ENCODE results near the gene EHMT1.

EHMT1 gene

GRCh38 chr9:137647096-137647714, 28.4 kb downstream of the EHMT1 start:
- no peak for DNase-seq

- DNase-seq, result no peak
These were observed 29.6 kb downstream of the EHMT1 start for GRCh38 chr9:137648396-137648795.

GRCh38 chr9:137649553-137649952, 30.7 kb downstream of the EHMT1 start:
- no peak for DNase-seq

DNA sequence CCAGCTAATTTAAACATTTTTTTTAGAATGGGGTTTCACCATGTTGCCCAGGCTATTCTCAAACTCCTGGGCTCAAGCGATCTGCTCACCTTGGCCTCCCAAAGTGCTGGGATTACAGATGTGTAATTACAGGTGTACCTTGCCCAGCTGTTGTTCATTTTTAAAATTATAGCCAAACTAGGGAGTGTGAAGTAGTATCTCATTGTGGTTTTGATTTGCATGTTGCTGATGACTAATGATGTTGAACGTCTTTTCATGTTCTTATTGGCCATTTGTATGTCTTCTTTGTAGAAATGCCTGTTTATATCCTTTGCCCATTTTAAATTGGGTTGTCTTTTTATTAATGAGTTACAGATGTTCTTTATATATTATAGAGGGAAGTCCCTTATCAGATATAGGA, 31.5 kb downstream of the EHMT1 start:
- no peak for DNase-seq

- no peak for DNase-seq
These were observed 32.0 kb downstream of the EHMT1 start for GRCh38 chr9:137650779-137651178.

- DNase-seq, result no peak
These were observed 37.6 kb downstream of the EHMT1 start for GRCh38 chr9:137656416-137656815.

GRCh38 chr9:137657606-137658005, 38.8 kb downstream of the EHMT1 start:
- DNase-seq, result no peak

GRCh38 chr9:137658781-137659180, 40.0 kb downstream of the EHMT1 start:
- no peak for DNase-seq

DNA sequence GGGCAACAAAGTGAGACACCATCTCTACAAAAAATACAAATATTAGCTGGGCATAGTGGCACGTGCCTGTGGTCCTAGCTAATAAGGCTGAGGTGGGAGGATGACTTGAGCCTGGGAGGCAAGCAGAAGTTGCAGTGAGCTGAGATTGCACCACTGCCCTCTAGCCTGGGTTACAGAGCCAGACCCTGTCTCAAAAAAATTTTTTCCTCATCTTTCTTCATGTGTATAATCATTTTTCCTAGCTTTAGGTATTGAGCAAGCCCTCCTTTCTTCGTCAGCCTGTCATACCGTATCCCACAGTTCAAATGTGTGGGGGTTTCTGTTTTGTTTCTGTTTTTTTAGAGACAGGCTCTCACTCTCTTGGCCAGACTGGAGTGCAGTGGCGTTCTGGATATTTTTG, 41.3 kb downstream of the EHMT1 start:
- DNase-seq, result no peak

DNA sequence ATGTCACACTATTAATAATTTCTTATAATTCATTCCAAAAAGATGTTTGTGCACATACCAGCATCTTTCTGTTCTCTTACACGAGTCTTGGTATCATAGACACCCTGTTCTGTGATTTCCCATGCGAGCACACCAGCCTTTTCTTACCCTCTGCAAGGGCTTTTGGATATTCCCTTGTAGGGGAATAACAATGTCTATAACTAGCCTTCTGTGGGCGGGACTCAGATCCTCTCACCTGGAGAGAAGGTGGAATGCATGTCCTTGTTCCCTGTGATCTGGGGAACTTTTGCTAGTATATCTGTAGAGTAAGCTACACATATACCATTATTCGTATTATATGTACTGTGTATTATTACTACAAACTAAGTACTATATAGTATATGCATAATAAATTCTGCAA, 44.8 kb downstream of the EHMT1 start:
- no peak for DNase-seq

- peak; percentile 53 for DNase-seq
These were observed 45.9 kb downstream of the EHMT1 start for GRCh38 chr9:137664676-137665075.

GRCh38 chr9:137665226-137665625, 46.4 kb downstream of the EHMT1 start:
- DNase-seq, result no peak

DNA sequence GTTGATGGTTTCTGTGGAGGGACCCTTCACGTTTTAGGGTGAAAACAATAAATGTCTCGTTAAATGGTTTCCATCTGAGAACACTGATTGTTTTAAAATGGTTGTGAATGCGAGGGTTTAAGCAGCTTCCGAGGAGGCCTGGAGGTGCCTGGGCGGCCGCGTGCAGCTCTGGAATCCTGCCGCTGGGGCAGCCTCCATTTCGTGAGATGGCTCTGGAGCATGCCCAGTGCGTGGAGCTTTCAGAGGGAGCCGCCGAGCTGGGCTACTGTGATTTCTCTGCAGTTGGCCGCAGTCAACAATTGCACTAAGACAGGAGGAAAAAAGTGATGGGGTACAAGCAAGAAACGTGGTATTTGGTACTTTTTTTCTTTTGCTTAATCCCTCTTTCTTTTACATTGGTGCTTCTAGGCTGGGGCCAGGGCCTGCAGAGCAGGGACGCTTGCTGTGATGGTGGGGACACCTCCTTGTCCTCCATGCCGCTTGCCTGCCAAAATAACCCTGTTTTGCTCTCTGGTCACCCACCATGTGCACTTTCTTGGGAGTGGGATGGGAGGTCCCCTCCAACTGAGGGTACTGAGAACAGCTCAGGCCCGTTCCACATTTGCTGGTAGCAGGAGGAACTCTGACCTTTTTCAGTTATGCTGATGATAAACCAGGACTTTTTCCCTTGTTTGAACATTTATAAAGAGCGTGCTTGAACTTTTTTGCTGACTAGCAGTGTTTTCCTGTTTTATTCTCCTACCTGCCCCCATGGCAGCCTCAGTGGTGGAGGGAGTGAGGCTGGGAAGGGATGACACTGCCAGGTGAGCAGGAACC, 47.1 kb downstream of the EHMT1 start:
- DNase-seq, result peak; percentile 85

DNA sequence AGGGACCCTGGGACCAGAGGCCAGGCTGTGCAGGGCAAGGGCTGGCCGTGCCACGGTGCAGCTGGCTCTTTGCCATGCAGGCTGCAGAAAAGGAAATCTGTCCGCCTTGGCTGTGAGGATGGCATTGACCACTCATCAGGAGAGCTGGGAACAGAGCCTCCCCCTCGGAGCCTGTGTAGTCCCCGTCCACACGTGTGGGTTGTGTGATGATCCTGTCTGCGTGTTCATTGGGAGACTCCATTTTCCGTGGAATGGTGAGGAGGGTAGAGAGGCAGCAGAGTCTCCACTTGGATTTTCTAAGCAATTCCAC, 47.7 kb downstream of the EHMT1 start:
- peak; percentile 78 for DNase-seq

DNA sequence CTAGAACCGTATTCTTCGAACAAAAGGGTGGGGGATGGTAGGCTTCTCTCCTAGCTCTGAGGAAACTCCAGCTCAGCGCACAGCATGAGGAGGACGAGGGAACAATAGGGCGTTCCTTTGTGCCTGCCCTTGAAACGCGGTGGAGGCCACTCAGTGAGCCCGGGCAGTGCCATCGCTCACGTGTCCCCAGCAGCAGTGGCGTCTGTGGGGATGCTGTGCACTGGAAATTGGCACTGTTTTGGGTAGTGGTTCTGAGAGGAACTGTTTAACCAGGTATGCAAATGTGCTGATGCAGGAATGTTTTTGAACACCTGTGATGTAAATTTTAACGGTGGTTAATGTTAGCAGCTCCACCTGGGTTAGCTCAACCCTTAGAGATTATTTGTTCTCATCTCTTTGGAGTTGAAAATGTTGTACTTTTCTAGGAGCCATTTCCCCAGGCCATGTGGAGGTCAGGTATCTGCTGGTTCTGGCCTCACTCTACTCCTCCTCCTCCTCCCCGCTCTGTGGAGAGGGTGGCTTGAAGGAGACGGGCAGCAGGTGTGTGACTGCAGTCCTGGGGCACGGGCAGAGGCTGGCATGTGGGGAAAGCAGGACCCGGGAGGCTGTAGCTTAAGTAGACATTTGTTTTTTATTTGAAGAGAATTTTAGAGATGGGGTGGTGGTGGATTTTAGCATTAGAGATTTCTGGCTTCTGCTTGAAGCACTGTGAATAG, 48.3 kb downstream of the EHMT1 start:
- peak; percentile 86 for DNase-seq

DNA sequence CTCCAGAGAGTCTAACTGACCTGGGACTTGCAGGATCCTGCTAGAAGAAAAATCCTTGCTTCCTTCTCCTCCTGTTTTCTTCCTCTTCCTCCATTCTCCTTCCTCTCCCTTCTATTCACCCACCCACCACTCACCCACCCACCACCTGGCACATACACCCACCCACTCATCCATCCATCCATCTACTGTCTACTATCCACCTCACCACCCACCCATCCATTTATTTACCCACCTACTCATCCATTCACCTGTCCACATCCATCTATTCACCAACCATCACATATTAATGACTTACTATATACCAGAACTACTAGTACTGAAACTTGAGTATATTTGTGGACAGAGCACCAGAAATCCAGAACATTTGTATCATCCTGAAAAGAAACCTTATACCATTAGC, 49.4 kb downstream of the EHMT1 start:
- DNase-seq, result no peak

DNA sequence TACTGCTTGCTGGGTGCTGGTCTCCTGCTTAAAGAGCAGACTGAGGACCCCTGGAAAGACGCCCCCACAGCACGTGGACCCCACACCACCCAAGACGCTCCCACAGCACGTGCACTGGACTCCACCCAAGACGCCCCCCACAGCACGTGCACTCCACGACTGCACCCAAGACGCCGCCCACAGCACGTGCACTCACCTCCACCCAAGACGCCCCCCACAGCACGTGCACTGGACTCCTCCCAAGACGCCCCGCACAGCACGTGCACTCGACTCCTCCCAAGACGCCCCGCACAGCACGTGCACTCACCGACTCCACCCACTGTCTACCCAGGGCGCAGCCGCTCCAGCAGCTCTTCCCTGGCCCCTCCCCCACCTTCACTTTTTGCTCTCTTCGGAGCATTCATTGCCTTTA, 50.5 kb downstream of the EHMT1 start:
- no peak for DNase-seq

DNA sequence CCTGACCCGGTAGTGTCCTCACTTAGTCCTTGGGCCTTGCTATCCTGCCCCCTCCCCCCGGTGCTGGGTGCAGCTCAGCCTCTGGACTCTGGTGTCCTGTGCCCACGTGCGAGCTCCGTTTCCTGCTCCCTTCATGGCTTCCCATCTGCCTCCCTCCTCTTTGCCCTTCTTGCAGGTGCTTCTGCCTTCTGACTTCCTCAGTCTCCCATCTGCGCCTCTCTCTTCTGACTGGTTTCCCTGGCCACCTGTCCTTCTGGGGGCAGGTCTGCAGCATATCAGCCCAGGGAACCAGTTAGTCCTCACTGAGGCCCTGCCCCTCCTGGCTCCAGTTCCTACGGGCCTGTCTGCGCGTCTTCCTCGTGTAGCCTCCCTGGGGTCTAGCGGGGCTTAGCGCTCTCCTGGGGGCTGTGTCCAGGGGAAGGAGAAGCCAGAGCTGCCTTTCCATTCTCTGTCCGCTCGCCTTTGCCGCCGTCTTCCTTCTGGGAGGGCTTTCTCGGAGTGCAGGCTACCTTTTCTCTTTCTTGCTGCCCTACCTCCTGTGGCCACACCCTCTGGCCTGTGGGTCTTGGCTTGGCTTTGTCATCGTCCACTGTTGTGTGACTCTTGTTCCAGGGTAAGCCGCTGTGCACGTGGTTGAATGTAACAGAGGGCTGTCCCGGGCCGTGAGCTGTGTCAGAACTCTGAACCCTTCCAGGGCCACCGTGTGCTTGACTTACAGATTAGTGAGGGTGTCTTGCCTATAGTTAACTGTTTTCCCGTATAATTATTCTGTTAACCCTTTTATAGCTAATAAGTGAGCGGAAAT, 51.8 kb downstream of the EHMT1 start:
- peak; percentile 57 for DNase-seq

- DNase-seq, result no peak
These were observed 52.4 kb downstream of the EHMT1 start for GRCh38 chr9:137671196-137671538.

DNA sequence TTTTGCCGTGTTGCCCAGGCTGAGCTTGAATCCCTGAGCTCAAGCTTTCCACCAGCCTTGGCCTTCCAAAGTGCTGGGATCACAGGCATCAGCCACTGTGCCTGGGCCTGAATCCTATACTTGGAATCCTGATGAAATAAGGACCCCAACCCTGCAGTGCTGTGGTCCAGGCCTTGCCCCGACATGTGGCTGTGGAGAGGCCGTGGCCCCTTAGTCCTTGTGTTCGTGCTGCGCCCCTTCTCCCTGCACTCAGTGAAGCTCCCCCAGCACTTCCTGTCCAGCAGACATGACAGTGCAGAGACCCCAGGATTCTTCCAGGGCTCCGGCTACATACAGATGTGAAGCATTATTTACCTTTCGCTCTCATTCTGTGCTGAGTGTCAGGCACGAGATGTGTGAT, 52.9 kb downstream of the EHMT1 start:
- no peak for DNase-seq

- DNase-seq, result peak; percentile 75
These were observed 54.3 kb downstream of the EHMT1 start for GRCh38 chr9:137672907-137673791.

DNA sequence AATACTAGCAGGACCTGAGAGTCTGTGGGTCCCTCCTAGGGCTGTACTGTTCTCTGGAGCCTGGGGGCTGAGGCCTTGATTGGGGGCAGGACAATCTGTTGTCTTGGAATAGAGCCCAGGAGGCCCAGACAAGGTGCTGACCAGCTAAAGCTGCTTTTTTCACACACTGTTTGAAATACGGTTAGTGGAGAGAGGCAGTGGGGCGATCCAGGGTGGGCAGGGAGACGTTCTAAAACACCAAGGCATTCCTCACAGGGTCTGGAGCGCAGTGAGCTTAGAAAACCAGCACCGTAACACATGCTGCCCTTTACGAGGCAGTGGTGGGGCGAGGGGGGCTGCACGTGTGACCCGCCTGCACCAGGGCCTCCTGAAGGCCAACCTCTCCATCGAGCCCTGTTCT, 55.1 kb downstream of the EHMT1 start:
- peak; percentile 46 for DNase-seq
